ENCODE measurements around the gene IL15RA. TPM values are rescaled to one million over a fixed set of nuclear protein-coding genes. Genes with fewer than 3 reads are reported as not detected.
"Not testable (repeated sequence)": the region's sequence is repeated elsewhere in the genome, so short reads cannot be mapped to it uniquely, and the experiment has no call there.

Gene IL15RA
- polyA plus RNA-seq, 4 donors = 2.5 to 32.1 (median 12.1) TPM

DNA sequence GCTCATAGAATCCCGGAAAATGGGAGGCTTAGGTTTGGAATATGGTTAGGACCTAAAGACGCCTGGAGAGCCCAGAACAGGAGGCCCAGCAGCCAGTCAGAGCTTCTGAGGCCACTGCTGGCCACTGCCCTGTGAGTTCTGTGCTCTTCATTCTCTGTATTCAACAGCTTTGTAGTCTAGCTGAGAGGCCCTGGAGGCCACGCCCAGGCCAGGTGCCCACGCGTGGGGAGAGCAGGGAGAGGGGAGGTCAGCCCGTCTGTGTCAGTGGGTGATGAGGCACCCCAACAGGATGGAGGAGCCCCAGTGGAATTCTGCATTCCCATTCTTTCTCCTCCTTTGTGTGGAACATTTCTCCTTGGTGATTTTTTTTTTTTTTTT, 29.1 kb downstream of the IL15RA start:
- H3K27me3 ChIP-seq (ENCODE audit: control insufficient read depth in 3 of 3, insufficient read depth in 3 of 3, low read length in 3 of 3) = no peaks in the 10 kb centered on the region
- H3K36me3 ChIP-seq (ENCODE audit: control insufficient read depth in 3 of 3, insufficient read depth in 2 of 3, low read depth in 1 of 3, low read length in 3 of 3) = peaks cover 3 to 16% (median 5%) of the 10 kb centered on the region in 3 donors
- 85 to 86% (median 86%) methylated on average over 6 of the region's 6 CpGs for WGBS, 3 donors
- DNase-seq (no peak), FAIRE-seq (no peak)
- H3K4me3 ChIP-seq (ENCODE audit: low read depth in 1 of 3, low read length in 3 of 3) = no peak overlapping the region
- H3K27ac ChIP-seq (ENCODE audit: low read depth in 1 of 3, low read length in 2 of 3) = no peak overlapping the region
- H3K4me1 ChIP-seq (ENCODE audit: control insufficient read depth in 3 of 3, insufficient read depth in 2 of 3, low read depth in 1 of 3, low read length in 2 of 3) = peaks cover 1 to 12% (median 11%) of the 10 kb centered on the region in 3 donors
- no peaks in the 10 kb centered on the region for H3K9me3 ChIP-seq (ENCODE audit: control insufficient read depth in 2 of 2, insufficient read depth in 1 of 2, low read depth in 1 of 2, low read length in 1 of 2)

DNA sequence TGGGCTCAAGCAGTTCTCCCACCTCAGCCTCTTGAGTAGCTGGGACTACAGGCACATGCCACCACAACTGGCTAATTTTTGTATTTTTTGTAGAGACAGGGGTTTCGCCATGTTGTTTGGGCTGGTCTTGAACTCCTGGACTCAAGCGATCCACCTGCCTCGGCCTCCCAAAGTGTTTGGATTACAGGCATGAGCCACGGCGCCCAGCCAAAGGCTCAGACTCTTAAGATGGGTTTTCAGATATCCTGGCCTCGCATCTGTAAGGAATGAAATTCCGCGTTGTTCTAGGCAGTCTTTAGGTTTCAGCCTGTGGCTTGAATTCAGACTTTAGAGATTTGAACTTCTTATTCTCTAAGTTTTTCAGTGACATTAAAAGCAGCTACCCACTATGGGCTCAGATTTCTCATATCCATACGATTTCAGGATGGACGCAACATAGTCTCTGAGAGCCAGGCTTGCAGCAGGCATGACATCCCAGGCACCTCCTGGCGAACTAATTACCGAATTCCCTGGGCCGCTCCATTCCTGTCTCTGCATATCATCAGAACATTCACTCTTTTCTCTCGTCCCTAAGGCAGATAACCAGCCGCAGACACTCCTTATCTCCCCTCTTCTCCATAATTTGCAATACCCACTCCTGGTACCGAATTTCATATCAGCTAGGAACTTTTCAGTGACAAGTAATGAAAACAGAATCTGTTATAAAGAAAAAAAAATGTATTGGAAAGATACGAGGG, 29.7 kb downstream of the IL15RA start:
- WGBS, 3 donors = 94 to 96% (median 95%) methylated on average over 17 of the region's 17 CpGs
- Histone ChIP-seq H3K4me1 (ENCODE audit: control insufficient read depth in 3 of 3, insufficient read depth in 2 of 3, low read depth in 1 of 3, low read length in 2 of 3) (peaks cover 1 to 13% (median 12%) of the 10 kb centered on the region in 3 donors), H3K27me3 (ENCODE audit: control insufficient read depth in 3 of 3, insufficient read depth in 3 of 3, low read length in 3 of 3) (no peaks in the 10 kb centered on the region), H3K4me3 (ENCODE audit: low read depth in 1 of 3, low read length in 3 of 3) (no peak overlapping the region), H3K9me3 (ENCODE audit: control insufficient read depth in 2 of 2, insufficient read depth in 1 of 2, low read depth in 1 of 2, low read length in 1 of 2) (no peaks in the 10 kb centered on the region), H3K27ac (ENCODE audit: low read depth in 1 of 3, low read length in 2 of 3) (peak overlapping the region in 1 of 3 donors; percentile 22), H3K36me3 (ENCODE audit: control insufficient read depth in 3 of 3, insufficient read depth in 2 of 3, low read depth in 1 of 3, low read length in 3 of 3) (peaks cover 0 to 11% (median 2%) of the 10 kb centered on the region in 3 donors)
- DNase-seq = no peak
- FAIRE-seq = no peak

DNA sequence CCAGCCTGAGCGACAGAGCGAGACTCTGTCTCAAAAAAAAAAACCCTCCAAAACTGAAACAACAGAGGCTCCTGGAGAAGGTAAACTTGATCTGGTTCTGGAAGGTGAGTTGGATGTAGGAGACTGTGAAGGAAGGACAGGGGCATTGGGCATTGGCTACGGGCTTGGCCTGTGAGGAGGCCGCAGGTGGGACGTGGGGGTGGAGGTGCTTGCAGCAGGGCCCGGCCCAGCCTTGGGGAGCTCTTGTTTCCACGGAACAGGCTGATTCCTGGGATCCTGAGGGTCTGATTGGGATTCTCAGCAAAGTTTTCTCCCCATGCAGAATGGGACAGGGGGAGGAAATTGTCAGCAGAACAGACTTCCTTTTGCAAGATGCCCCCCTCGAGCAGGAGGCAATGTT, 30.6 kb downstream of the IL15RA start:
- H3K27ac ChIP-seq (ENCODE audit: low read depth in 1 of 3, low read length in 2 of 3) = peak overlapping the region in 1 of 3 donors; percentile 22
- H3K9me3 ChIP-seq (ENCODE audit: control insufficient read depth in 2 of 2, insufficient read depth in 1 of 2, low read depth in 1 of 2, low read length in 1 of 2) = no peaks in the 10 kb centered on the region
- H3K36me3 ChIP-seq (ENCODE audit: control insufficient read depth in 3 of 3, insufficient read depth in 2 of 3, low read depth in 1 of 3, low read length in 3 of 3) = peaks cover 0 to 7% (median 0%) of the 10 kb centered on the region in 3 donors
- H3K4me3 ChIP-seq (ENCODE audit: low read depth in 1 of 3, low read length in 3 of 3) = no peak overlapping the region
- DNase-seq = no peak
- WGBS, 3 donors = 87 to 89% (median 89%) methylated on average over 7 to 8 of the region's 8 CpGs
- H3K4me1 ChIP-seq (ENCODE audit: control insufficient read depth in 3 of 3, insufficient read depth in 2 of 3, low read depth in 1 of 3, low read length in 2 of 3) = peaks cover 1 to 15% (median 12%) of the 10 kb centered on the region in 3 donors
- H3K27me3 ChIP-seq (ENCODE audit: control insufficient read depth in 3 of 3, insufficient read depth in 3 of 3, low read length in 3 of 3) = no peaks in the 10 kb centered on the region
- no peak for FAIRE-seq

DNA sequence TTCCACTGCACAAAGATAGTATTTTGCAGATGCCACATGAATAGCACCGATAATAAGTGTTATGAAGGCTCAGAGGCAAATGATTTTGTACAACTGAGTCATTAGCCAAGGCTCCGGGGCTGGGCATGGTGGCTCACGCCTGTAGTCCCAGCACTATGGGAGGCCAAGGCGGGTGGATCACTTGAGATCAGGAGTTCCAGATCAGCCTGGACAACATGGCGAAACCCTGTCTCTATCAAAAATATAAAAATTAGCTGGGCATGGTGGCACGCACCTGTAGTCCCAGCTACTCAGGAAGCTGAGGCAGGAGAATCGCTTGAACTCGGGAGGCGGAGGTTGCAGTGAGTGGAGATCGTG, 30.9 kb downstream of the IL15RA start:
- Histone ChIP-seq H3K27ac (ENCODE audit: low read depth in 1 of 3, low read length in 2 of 3) (peak overlapping the region in 2 of 3 donors; percentile 84 to 93), H3K4me1 (ENCODE audit: control insufficient read depth in 3 of 3, insufficient read depth in 2 of 3, low read depth in 1 of 3, low read length in 2 of 3) (peaks cover 1 to 19% (median 11%) of the 10 kb centered on the region in 3 donors)
- FAIRE-seq; H3K9me3 ChIP-seq (ENCODE audit: control insufficient read depth in 2 of 2, insufficient read depth in 1 of 2, low read depth in 1 of 2, low read length in 1 of 2); DNase-seq; H3K4me3 ChIP-seq (ENCODE audit: low read depth in 1 of 3, low read length in 3 of 3); H3K36me3 ChIP-seq (ENCODE audit: control insufficient read depth in 3 of 3, insufficient read depth in 2 of 3, low read depth in 1 of 3, low read length in 3 of 3); H3K27me3 ChIP-seq (ENCODE audit: control insufficient read depth in 3 of 3, insufficient read depth in 3 of 3, low read length in 3 of 3): not testable (repeated sequence)
- 80 to 93% (median 89%) methylated on average over 10 of the region's 10 CpGs for WGBS, 3 donors

DNA sequence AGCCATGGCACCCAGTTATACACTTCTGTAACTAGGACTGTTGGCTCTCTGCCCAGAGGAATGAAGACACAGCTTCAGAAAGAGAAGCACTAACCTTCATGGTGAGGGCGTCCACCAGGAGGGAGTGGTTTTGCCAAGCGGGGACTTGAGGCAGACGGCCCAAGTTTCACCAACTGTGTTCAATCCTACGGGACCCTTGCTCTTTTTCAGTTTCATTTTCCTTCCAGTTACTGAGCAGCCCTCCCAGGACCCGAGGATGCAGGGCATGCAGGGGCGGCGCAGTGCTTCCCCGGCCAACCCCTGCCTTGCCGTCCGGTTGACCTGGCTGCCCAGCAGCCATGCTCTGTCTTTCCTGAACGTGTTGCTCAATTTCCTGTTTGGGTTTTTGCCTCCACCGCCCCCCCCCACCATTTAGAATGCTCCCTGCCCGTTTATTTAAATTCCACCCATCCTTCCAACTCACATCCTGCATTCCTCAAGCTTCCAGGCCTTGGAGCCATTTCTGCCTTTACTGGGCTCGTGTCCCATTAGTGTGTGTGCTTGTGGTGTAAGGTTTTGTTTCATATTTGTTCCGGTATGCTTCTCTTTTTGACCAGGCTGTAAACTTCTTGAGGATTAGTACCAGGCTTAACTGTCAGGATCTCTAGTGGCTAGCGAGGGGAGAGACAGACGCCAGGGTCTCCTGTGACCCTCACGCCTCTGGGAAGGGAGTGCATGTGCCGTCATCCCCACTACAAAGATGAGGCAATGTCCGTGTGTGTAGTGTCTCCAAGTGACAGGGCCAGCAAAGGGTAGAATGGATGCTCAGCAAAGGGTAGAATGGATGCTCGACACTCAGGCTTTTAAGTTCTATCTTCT, 31.6 kb downstream of the IL15RA start:
- H3K9me3 ChIP-seq (ENCODE audit: control insufficient read depth in 2 of 2, insufficient read depth in 1 of 2, low read depth in 1 of 2, low read length in 1 of 2) = no peaks in the 10 kb centered on the region
- H3K4me1 ChIP-seq (ENCODE audit: control insufficient read depth in 3 of 3, insufficient read depth in 2 of 3, low read depth in 1 of 3, low read length in 2 of 3) = peaks cover 1 to 20% (median 8%) of the 10 kb centered on the region in 3 donors
- peak overlapping the region in 2 of 3 donors; percentile 84 to 93 for H3K27ac ChIP-seq (ENCODE audit: low read depth in 1 of 3, low read length in 2 of 3)
- H3K36me3 ChIP-seq (ENCODE audit: control insufficient read depth in 3 of 3, insufficient read depth in 2 of 3, low read depth in 1 of 3, low read length in 3 of 3) = peaks cover 0 to 2% (median 0%) of the 10 kb centered on the region in 3 donors
- 48 to 80% (median 73%) methylated on average over 21 of the region's 21 CpGs for WGBS, 3 donors
- FAIRE-seq (no peak), DNase-seq (peak in 1 of 2 donors; percentile 28)
- H3K27me3 ChIP-seq (ENCODE audit: control insufficient read depth in 3 of 3, insufficient read depth in 3 of 3, low read length in 3 of 3) = no peaks in the 10 kb centered on the region
- peak overlapping the region in 2 of 3 donors; percentile 3 to 10 for H3K4me3 ChIP-seq (ENCODE audit: low read depth in 1 of 3, low read length in 3 of 3)

DNA sequence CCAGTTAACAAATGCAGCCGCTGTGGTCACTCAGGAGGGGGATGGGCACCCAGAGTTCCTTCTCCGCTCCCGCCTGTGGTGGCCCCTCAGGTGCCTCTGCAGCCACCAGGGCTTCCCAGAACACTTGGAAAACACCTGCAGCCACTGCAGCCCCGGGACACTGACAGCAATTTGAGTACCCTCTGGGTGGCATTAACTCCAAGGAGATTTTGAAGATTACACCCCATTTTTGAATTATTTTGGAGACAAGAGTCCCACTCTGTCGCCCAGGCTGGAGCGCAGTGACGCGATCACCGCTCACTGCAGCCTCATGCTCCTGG, 32.2 kb downstream of the IL15RA start:
- WGBS, 3 donors = 67 to 95% (median 89%) methylated on average over 9 of the region's 9 CpGs

DNA sequence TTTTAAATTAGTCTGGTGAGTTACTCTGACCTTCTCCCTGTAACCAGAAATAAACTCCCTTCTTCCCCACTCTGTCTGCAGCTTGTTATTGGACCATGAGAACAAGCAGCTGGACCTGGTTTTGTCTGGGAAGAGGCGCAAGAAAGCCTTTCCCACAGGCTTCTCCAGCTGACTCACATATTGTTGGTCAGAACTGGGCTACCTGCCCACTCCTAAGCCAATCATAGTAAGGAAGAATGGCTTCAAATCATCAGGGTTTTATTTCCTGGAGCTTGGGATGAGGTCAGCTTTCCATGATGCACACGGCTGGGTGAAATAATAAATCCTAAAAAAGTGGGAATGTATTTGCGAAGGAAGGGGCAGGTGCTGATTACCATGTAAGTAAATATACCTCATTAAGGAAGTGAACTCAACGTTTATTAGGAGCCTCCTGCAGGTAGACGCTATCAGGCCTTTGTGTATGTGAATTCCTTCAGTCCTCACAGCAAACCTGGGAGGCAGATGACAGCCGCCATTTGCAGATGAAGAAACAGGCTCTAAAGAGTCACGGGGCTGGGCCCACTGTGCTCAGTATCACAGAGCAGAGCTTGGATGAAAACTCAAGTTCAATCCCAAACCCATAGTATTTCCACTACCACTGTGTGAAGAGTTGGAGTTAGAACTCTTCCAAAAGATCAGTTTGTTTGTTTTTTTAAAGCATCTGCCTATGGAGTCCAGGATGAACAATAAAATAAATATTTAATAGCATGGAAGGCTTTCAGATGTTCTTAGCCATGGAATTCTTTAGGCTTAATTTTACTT, 32.8 kb downstream of the IL15RA start:
- FAIRE-seq (no peak), DNase-seq (peak; percentile 65 to 76)
- Histone ChIP-seq H3K4me3 (ENCODE audit: low read depth in 1 of 3, low read length in 3 of 3) (no peak overlapping the region), H3K4me1 (ENCODE audit: control insufficient read depth in 3 of 3, insufficient read depth in 2 of 3, low read depth in 1 of 3, low read length in 2 of 3) (peaks cover 1 to 20% (median 8%) of the 10 kb centered on the region in 3 donors), H3K36me3 (ENCODE audit: control insufficient read depth in 3 of 3, insufficient read depth in 2 of 3, low read depth in 1 of 3, low read length in 3 of 3) (no peaks in the 10 kb centered on the region), H3K27ac (ENCODE audit: low read depth in 1 of 3, low read length in 2 of 3) (peak overlapping the region in 2 of 3 donors; percentile 84 to 93), H3K9me3 (ENCODE audit: control insufficient read depth in 2 of 2, insufficient read depth in 1 of 2, low read depth in 1 of 2, low read length in 1 of 2) (no peaks in the 10 kb centered on the region), H3K27me3 (ENCODE audit: control insufficient read depth in 3 of 3, insufficient read depth in 3 of 3, low read length in 3 of 3) (no peaks in the 10 kb centered on the region)
- 19 to 34% (median 30%) methylated on average over 7 of the region's 7 CpGs for WGBS, 3 donors

More for the DNA sequence above, 32.2 kb downstream of the IL15RA start:
- DNase-seq = peak in 1 of 2 donors; percentile 21
- peaks cover 1 to 20% (median 8%) of the 10 kb centered on the region in 3 donors for H3K4me1 ChIP-seq (ENCODE audit: control insufficient read depth in 3 of 3, insufficient read depth in 2 of 3, low read depth in 1 of 3, low read length in 2 of 3)
- peak overlapping the region in 2 of 3 donors; percentile 84 to 93 for H3K27ac ChIP-seq (ENCODE audit: low read depth in 1 of 3, low read length in 2 of 3)
- no peaks in the 10 kb centered on the region for H3K27me3 ChIP-seq (ENCODE audit: control insufficient read depth in 3 of 3, insufficient read depth in 3 of 3, low read length in 3 of 3)
- FAIRE-seq = no peak
- peak overlapping the region in 1 of 3 donors; percentile 3 for H3K4me3 ChIP-seq (ENCODE audit: low read depth in 1 of 3, low read length in 3 of 3)
- no peaks in the 10 kb centered on the region for H3K9me3 ChIP-seq (ENCODE audit: control insufficient read depth in 2 of 2, insufficient read depth in 1 of 2, low read depth in 1 of 2, low read length in 1 of 2)
- H3K36me3 ChIP-seq (ENCODE audit: control insufficient read depth in 3 of 3, insufficient read depth in 2 of 3, low read depth in 1 of 3, low read length in 3 of 3) = no peaks in the 10 kb centered on the region

DNA sequence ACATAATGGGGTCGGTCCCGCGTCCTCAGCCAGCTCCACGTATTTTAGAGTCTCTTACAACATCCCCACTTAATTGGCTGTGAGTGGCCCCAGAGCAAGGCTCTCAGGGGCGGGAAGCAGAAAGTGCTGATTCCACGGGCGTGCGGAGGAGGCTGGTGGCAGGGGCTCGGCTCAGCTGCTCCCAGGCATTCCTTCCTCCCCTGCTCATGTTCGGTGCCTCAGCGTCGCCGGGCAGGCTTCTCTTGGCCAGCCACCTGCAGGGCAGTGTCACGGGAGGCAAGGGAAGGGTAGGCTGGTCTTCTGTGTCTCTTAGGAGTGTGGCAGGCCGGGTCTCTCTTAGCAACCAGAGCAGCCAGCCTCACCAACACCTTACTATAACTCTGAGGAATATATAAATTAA, 33.8 kb downstream of the IL15RA start:
- peak; percentile 29 to 43 for DNase-seq
- WGBS, 3 donors = 45 to 60% (median 52%) methylated on average over 14 to 15 of the region's 15 CpGs
- H3K36me3 ChIP-seq (ENCODE audit: control insufficient read depth in 3 of 3, insufficient read depth in 2 of 3, low read depth in 1 of 3, low read length in 3 of 3) = peaks cover 0 to 3% (median 0%) of the 10 kb centered on the region in 3 donors
- H3K27me3 ChIP-seq (ENCODE audit: control insufficient read depth in 3 of 3, insufficient read depth in 3 of 3, low read length in 3 of 3) = no peaks in the 10 kb centered on the region
- H3K4me1 ChIP-seq (ENCODE audit: control insufficient read depth in 3 of 3, insufficient read depth in 2 of 3, low read depth in 1 of 3, low read length in 2 of 3) = peaks cover 1 to 20% (median 8%) of the 10 kb centered on the region in 3 donors
- peak overlapping the region in 2 of 3 donors; percentile 52 to 93 for H3K27ac ChIP-seq (ENCODE audit: low read depth in 1 of 3, low read length in 2 of 3)
- FAIRE-seq = no peak
- no peaks in the 10 kb centered on the region for H3K9me3 ChIP-seq (ENCODE audit: control insufficient read depth in 2 of 2, insufficient read depth in 1 of 2, low read depth in 1 of 2, low read length in 1 of 2)
- peak overlapping the region in 1 of 3 donors; percentile 9 for H3K4me3 ChIP-seq (ENCODE audit: low read depth in 1 of 3, low read length in 3 of 3)
